GM06990 (cell line): ENCODE measurements around the gene KLKB1.
"Not testable (repeated sequence)": the region's sequence is repeated elsewhere in the genome, so short reads cannot be mapped to it uniquely, and the experiment has no call there.

Source experiments
- DNase-seq: peaks from one replicate; pipeline ENCODE4 v3.0.0-alpha.2; 2011; ENCODE audit not compliant: insufficient read length; ENCODE audit errors: extremely low read depth
- H3K27me3 ChIP-seq: replicated peaks from 2 replicates; pipeline ENCODE4 v1.6.0; 2011; ENCODE audit warnings: low read length; ENCODE audit not compliant: control insufficient read depth, insufficient read depth
- H3K36me3 ChIP-seq: 2 replicates; pipeline ENCODE4 v1.5.1; 2011; ENCODE audit warnings: low read length; ENCODE audit not compliant: control insufficient read depth, insufficient read depth
- H3K4me3 ChIP-seq: replicated peaks from 2 replicates; pipeline ENCODE4 v1.5.1; 2011; ENCODE audit warnings: low read depth, mild to moderate bottlenecking, control low read depth, low read length
- CTCF ChIP-seq: IDR thresholded peaks from 2 replicates; pipeline ENCODE4 v1.5.1; 2011; ENCODE audit warnings: low read length, control low read depth, mild to moderate bottlenecking, inconsistent platforms; ENCODE audit not compliant: insufficient read depth, poor library complexity, severe bottlenecking

Gene KLKB1

GRCh38 chr4:186271081-186271678, 43.9 kb downstream of the KLKB1 start:
- TF ChIP-seq CTCF: no peak
- no peak overlapping the region for H3K4me3 ChIP-seq
- no peaks in the 10 kb centered on the region for H3K27me3 ChIP-seq
- DNase-seq: no peak
- H3K36me3 ChIP-seq: no peaks in the 10 kb centered on the region

DNA sequence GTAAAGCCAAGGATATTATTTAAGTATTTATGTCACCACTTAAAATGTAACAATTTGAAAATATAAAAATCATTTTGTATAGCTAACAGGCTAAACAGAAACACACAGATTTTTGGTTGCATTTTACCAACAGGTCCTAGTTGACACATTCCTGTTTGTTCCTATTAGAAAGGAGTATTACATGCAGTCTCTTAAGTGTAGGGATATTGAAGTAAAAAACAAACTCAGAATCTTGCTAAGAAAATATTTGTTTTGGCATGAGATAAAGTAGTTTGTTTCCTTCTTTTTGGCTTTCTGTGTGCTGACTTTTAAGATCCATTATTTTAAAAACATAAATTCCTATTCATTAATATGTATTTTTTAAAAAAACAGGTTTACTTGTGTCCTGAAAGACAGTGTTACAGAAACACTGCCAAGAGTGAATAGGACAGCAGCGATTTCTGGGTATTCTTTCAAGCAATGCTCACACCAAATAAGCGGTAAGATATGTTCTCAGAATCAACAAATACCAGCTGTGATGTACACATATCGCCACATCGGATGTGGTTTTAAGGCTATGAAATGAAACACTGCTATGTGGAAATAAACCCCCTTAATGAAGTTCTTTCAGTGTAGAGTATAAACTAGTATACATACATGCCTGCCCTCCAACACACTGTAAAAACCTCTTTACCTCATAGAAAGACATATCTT, 45.5 kb downstream of the KLKB1 start:
- Histone ChIP-seq H3K4me3 (no peak overlapping the region), H3K36me3 (no peaks in the 10 kb centered on the region), H3K27me3 (no peaks in the 10 kb centered on the region)
- no peak for TF ChIP-seq CTCF
- no peak for DNase-seq

GRCh38 chr4:186273392-186273789, 46.1 kb downstream of the KLKB1 start:
- DNase-seq, H3K36me3 ChIP-seq, H3K27me3 ChIP-seq, H3K4me3 ChIP-seq: not testable (repeated sequence)

- no peak overlapping the region for H3K4me3 ChIP-seq
- H3K36me3 ChIP-seq: no peaks in the 10 kb centered on the region
- no peak for TF ChIP-seq CTCF
- H3K27me3 ChIP-seq: no peaks in the 10 kb centered on the region
- no peak for DNase-seq
Observed at GRCh38 chr4:186283311-186283710, 56.0 kb downstream of the KLKB1 start.

DNA sequence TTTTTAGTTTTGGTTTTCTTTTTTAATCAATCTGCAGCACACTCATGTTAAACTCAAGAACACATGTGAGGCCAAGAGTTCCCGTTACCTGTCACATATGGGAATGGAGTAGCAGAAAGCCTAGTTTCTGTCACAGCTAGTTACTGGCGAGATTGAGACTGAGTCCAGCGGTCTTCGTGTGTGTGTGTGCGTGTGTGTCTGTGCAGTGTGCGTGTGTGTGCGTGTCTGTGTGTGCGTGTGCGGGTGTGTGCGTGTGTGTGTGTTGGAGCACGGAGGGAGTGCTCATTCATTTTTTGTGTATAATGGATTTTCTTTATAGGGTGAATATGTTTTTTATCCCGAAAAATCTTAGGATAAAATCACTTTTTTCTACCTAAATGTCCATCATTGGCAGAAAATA, 57.8 kb downstream of the KLKB1 start:
- no peak for TF ChIP-seq CTCF
- no peak for DNase-seq
- Histone ChIP-seq H3K27me3 (no peaks in the 10 kb centered on the region), H3K4me3 (no peak overlapping the region), H3K36me3 (no peaks in the 10 kb centered on the region)

- Histone ChIP-seq H3K27me3 (no peaks in the 10 kb centered on the region), H3K36me3 (no peaks in the 10 kb centered on the region), H3K4me3 (no peak overlapping the region)
- no peak for TF ChIP-seq CTCF
- DNase-seq: no peak
Observed at GRCh38 chr4:186286581-186286980, 59.3 kb downstream of the KLKB1 start.
